Endothelial cell of umbilical vein (primary cell): ENCODE measurements around the gene RYR2. TPM values are rescaled to one million over a fixed set of nuclear protein-coding genes. Genes with fewer than 3 reads are reported as not detected.

Experiments
- BruUV-seq: library from RNA; stranded (reverse); fragments of 400-500 nt; replicated peaks from 2 replicates; lab custom pipeline; 2021; lab: Mats Ljungman, UMichigan
- CTCF ChIA-PET: fragments of 300-600, 350-600 bp; sonication (Branson Sonifier 250); formaldehyde crosslinking; loops from one replicate; lab custom pipeline; 2021; ENCODE audit warnings: antibody characterized with exemption, inconsistent platforms; lab: Charles Lee
- POLR2A ChIA-PET: fragments of 300-600, 350-600 bp; sonication (Branson Sonifier 250); formaldehyde crosslinking; loops from one replicate; lab custom pipeline; 2021; ENCODE audit warnings: antibody characterized with exemption, inconsistent platforms; lab: Charles Lee
- DNase-seq: peaks from one replicate; pipeline ENCODE4 v3.0.0-alpha.2; 2011; ENCODE audit warnings: low read depth, low spot score
- FAIRE-seq: peaks from 2 replicates; lab custom pipeline; 2011; peaks lifted over from hg19 to GRCh38; lab: Jason Lieb, UNC
- H2AFZ ChIP-seq: 2 replicates; pipeline ENCODE4 v1.6.0; 2012; ENCODE audit warnings: low read depth, low read length, control low read depth, inconsistent platforms
- H3K27ac ChIP-seq: 2 replicates; pipeline ENCODE4 v1.5.1; 2011; ENCODE audit warnings: low read depth, mild to moderate bottlenecking, control low read depth, low read length, moderate library complexity; ENCODE audit not compliant: insufficient read depth
- H3K27me3 ChIP-seq, 2 experiments: 2 replicates each; pipeline versions ENCODE4 v1.6.0 to v1.6.1; 2011; ENCODE audit warnings: low read length in 2 of 2, mixed read lengths in 1 of 2; ENCODE audit not compliant: control insufficient read depth in 2 of 2, insufficient read depth in 2 of 2
- H3K36me3 ChIP-seq, 2 experiments: 2 replicates in 1 of 2; 3 replicates in 1 of 2; pipeline ENCODE4 v1.5.1; 2011; ENCODE audit warnings: low read length in 2 of 2, mild to moderate bottlenecking in 1 of 2, moderate library complexity in 1 of 2; ENCODE audit not compliant: control insufficient read depth in 2 of 2, insufficient read depth in 2 of 2; ENCODE audit errors: extremely low read depth in 1 of 2
- H3K4me1 ChIP-seq: 3 replicates; pipeline ENCODE4 v1.5.1; 2011; ENCODE audit warnings: mild to moderate bottlenecking, low read length; ENCODE audit not compliant: control insufficient read depth, insufficient read depth; ENCODE audit errors: extremely low read depth
- H3K4me2 ChIP-seq: 2 replicates; pipeline ENCODE4 v1.6.1; 2011; ENCODE audit warnings: low read length, control low read depth, mixed read lengths; ENCODE audit not compliant: insufficient read depth
- H3K4me3 ChIP-seq, 3 experiments: fragments of 200-600 bp in 1 of 3; sonication (generic), shearing (Covaris generic) in 1 of 3; replicated peaks in 1 of 3; 2 replicates each; pipeline ENCODE4 v1.5.1; 2011 to 2016; ENCODE audit warnings: control low read depth in 3 of 3, low read length in 3 of 3, mild to moderate bottlenecking in 2 of 3, inconsistent platforms in 1 of 3, low read depth in 1 of 3, moderate library complexity in 1 of 3; ENCODE audit not compliant: insufficient read depth in 1 of 3
- H3K79me2 ChIP-seq: 2 replicates; pipeline ENCODE4 v1.6.0; 2012; ENCODE audit warnings: low read length, inconsistent platforms; ENCODE audit not compliant: control insufficient read depth, insufficient read depth
- H3K9ac ChIP-seq: replicated peaks from 2 replicates; pipeline ENCODE3; 2011; ENCODE audit warnings: low read length, control low read depth; ENCODE audit not compliant: insufficient read depth; ENCODE audit errors: extremely low read depth
- H3K9me1 ChIP-seq: replicated peaks from 3 replicates; pipeline ENCODE4 v1.6.0; 2011; ENCODE audit warnings: mild to moderate bottlenecking, low read length; ENCODE audit not compliant: control insufficient read depth, insufficient read depth; ENCODE audit errors: extremely low read depth
- H3K9me3 ChIP-seq: replicated peaks from 2 replicates; pipeline ENCODE4 v1.5.1; 2012; ENCODE audit warnings: low read length, inconsistent platforms; ENCODE audit not compliant: control insufficient read depth, insufficient read depth
- H4K20me1 ChIP-seq: replicated peaks from 2 replicates; pipeline ENCODE3; 2011; ENCODE audit warnings: mild to moderate bottlenecking, low read length; ENCODE audit not compliant: control insufficient read depth, insufficient read depth; ENCODE audit errors: extremely low read depth
- EZH2 ChIP-seq: IDR thresholded peaks from 2 replicates; pipeline ENCODE4 v1.6.1; 2012; ENCODE audit warnings: borderline replicate concordance, low read depth, mild to moderate bottlenecking, moderate library complexity, low read length, inconsistent platforms; ENCODE audit not compliant: severe bottlenecking
- FOS ChIP-seq: IDR thresholded peaks from 2 replicates; pipeline ENCODE4 v1.6.1; 2011; ENCODE audit warnings: mild to moderate bottlenecking, low read length, moderate library complexity, borderline replicate concordance; ENCODE audit not compliant: insufficient read depth
- GATA2 ChIP-seq: IDR thresholded peaks from 2 replicates; pipeline ENCODE4 v1.7.0; 2011; ENCODE audit warnings: low read depth, mild to moderate bottlenecking, moderate library complexity, mixed read lengths, low read length; ENCODE audit not compliant: insufficient read length, insufficient read depth
- JUN ChIP-seq: IDR thresholded peaks from 2 replicates; pipeline ENCODE4 v1.6.1; 2011; ENCODE audit warnings: borderline replicate concordance, low read depth; ENCODE audit not compliant: insufficient read length, insufficient read depth
- MYC ChIP-seq: IDR thresholded peaks from one replicate; pipeline ENCODE4 v1.6.1; 2011; ENCODE audit warnings: mild to moderate bottlenecking, low read depth, low read length
- POLR2A ChIP-seq: IDR thresholded peaks from 2 replicates; pipeline ENCODE4 v1.6.1; 2012; ENCODE audit warnings: low read depth, mild to moderate bottlenecking, control low read depth, low read length
- POLR2AphosphoS5 ChIP-seq: IDR thresholded peaks from 2 replicates; pipeline ENCODE4 v1.6.1; 2012; ENCODE audit warnings: low read depth, mild to moderate bottlenecking, control low read depth, low read length, moderate library complexity; ENCODE audit not compliant: insufficient read depth
- dilution Hi-C: fragments of 300-500 bp; cut with MboI; formaldehyde crosslinking; loops from one replicate; pipeline ENCODE4 v1.15.0; 2019; ENCODE audit warnings: low sequenced_read_pairs; ENCODE audit not compliant: extremely low pct_ligation_motif_present
- intact Hi-C: fragments of 100-400 bp; cut with micrococcal nuclease; formaldehyde crosslinking; loops from one replicate; pipeline ENCODE4 v1.10.0; 2022
- polyA plus RNA-seq, 4 experiments: library from polyadenylated mRNA; depleted of rRNA in 3 of 4; stranded (reverse) in 3 of 4; unstranded in 1 of 4; fragments of >200 nt; gene quantifications; 2 replicates each; pipeline versions ENCODE4 v1.2.1 to v1.2.3, GENCODE V29; 2011 to 2012; ENCODE audit warnings: missing spikeins in 1 of 4
- total RNA-seq: library from RNA; stranded (reverse); gene quantifications from 2 replicates; pipeline ENCODE4 v1.2.3, GENCODE V29; 2021
- TF ChIP-seq, protein P1 (sequence below): IDR thresholded peaks from 2 replicates; pipeline ENCODE4 v1.6.1; 2011; ENCODE audit not compliant: insufficient read depth, insufficient read length
- TF ChIP-seq, protein P2 (sequence below), 2 donors: IDR thresholded peaks; 1 replicate in 1 of 2; 2 replicates in 1 of 2; pipeline ENCODE4 v1.5.1; 2011; ENCODE audit warnings: low read length in 2 of 2, mild to moderate bottlenecking in 2 of 2, moderate library complexity in 2 of 2, control low read depth in 1 of 2, inconsistent platforms in 1 of 2, low read depth in 1 of 2; ENCODE audit not compliant: insufficient read depth in 1 of 2; ENCODE audit errors: extremely low read depth in 1 of 2

RYR2 gene
- total and polyA plus RNA-seq, 2 donors (not counting 3 experiments of a cell fraction or from before 2014, with no cell fraction given), result not detected

DNA sequence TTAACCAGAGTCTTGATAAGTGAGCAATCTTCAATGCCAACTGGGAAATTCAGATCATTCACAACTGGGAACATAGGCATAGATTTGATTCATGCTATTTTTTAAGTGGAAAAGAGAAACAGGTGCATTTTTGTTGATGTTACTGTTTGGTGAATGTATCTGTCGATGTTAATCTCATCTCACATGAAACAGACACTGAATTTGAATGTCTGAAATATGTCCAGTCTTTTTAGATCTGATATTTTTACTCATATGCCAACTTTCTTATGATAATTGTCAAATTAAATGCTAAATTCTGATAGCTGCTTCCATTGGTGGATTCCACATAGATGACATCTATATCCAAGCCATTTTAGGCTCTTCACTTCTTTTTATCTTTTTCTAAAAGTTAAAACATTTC, 213.1 kb downstream of the RYR2 start:
- no peak overlapping the region for H2AFZ ChIP-seq
- FAIRE-seq (no peak), DNase-seq (no peak)
- dilution Hi-C loops (no loop called here), intact Hi-C loops (no loop called here)
- no peak overlapping the region for H3K4me3 ChIP-seq
- H3K79me2 ChIP-seq, result no peaks in the 10 kb centered on the region
- no peaks in the 10 kb centered on the region for H3K36me3 ChIP-seq
- no peaks in the 10 kb centered on the region for H4K20me1 ChIP-seq
- H3K4me1 ChIP-seq, result no peaks in the 10 kb centered on the region
- TF ChIP-seq POLR2AphosphoS5 (no peak), GATA2 (no peak), POLR2A (no peak), JUN (no peak), MYC (no peak), FOS (no peak), EZH2 (no peak)
- TF ChIP-seq, protein P1, sequence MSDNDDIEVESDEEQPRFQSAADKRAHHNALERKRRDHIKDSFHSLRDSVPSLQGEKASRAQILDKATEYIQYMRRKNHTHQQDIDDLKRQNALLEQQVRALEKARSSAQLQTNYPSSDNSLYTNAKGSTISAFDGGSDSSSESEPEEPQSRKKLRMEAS, result no peak
- TF ChIP-seq, protein P2, sequence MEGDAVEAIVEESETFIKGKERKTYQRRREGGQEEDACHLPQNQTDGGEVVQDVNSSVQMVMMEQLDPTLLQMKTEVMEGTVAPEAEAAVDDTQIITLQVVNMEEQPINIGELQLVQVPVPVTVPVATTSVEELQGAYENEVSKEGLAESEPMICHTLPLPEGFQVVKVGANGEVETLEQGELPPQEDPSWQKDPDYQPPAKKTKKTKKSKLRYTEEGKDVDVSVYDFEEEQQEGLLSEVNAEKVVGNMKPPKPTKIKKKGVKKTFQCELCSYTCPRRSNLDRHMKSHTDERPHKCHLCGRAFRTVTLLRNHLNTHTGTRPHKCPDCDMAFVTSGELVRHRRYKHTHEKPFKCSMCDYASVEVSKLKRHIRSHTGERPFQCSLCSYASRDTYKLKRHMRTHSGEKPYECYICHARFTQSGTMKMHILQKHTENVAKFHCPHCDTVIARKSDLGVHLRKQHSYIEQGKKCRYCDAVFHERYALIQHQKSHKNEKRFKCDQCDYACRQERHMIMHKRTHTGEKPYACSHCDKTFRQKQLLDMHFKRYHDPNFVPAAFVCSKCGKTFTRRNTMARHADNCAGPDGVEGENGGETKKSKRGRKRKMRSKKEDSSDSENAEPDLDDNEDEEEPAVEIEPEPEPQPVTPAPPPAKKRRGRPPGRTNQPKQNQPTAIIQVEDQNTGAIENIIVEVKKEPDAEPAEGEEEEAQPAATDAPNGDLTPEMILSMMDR (IDR thresholded peaks at IDR 0.05; ENCODE audit: extremely low read depth in 1 of 2, insufficient read depth in 1 of 2, low read depth in 1 of 2, low read length in 2 of 2), result no peak
- H3K9me1 ChIP-seq, result no peaks in the 10 kb centered on the region
- CTCF ChIA-PET, result no interaction called here
- H3K27me3 ChIP-seq, result no peaks in the 10 kb centered on the region
- peaks cover 3% of the 10 kb centered on the region for H3K9me3 ChIP-seq
- H3K27ac ChIP-seq, result no peak overlapping the region
- no peak overlapping the region for H3K4me2 ChIP-seq
- H3K9ac ChIP-seq, result no peak overlapping the region
- POLR2A ChIA-PET, result no interaction called here
- no TSS peak for BruUV-seq
